ENCODE measurements around the gene OTUD4.

DNA sequence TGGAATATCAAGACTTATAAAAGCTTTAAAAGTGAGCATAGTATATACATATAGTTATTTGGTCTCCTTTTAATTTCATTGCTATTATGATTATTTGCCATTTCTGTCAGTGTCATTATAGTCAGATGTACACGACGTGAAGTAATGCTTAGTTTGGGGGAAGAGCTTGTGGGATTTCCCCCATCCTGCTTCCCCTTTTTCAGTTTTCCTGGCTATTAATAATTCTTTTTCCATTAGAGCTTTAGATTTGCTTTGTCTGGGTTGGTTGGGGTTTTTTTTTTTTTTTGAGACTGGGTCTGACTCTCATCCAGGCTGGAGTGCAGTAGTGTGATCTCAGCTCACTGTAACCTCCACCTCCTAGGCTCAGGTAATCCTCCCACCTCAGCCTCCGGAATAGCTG lies 76.9 kb downstream of the OTUD4 start:
- TF ChIP-seq, protein P1, sequence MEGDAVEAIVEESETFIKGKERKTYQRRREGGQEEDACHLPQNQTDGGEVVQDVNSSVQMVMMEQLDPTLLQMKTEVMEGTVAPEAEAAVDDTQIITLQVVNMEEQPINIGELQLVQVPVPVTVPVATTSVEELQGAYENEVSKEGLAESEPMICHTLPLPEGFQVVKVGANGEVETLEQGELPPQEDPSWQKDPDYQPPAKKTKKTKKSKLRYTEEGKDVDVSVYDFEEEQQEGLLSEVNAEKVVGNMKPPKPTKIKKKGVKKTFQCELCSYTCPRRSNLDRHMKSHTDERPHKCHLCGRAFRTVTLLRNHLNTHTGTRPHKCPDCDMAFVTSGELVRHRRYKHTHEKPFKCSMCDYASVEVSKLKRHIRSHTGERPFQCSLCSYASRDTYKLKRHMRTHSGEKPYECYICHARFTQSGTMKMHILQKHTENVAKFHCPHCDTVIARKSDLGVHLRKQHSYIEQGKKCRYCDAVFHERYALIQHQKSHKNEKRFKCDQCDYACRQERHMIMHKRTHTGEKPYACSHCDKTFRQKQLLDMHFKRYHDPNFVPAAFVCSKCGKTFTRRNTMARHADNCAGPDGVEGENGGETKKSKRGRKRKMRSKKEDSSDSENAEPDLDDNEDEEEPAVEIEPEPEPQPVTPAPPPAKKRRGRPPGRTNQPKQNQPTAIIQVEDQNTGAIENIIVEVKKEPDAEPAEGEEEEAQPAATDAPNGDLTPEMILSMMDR (IDR thresholded peaks at IDR 0.05; ENCODE audit: low read depth, low read length): no peak
- no peak for TF ChIP-seq POLR2A (IDR thresholded peaks at IDR 0.05; ENCODE audit: extremely low read depth, insufficient read length)
- TF ChIP-seq, protein P2, sequence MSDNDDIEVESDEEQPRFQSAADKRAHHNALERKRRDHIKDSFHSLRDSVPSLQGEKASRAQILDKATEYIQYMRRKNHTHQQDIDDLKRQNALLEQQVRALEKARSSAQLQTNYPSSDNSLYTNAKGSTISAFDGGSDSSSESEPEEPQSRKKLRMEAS (IDR thresholded peaks at IDR 0.05; ENCODE audit: low read depth, low read length): no peak

All from NB4 (cell line).